ENCODE results near the gene ZNF213. TPM values are rescaled to one million over a fixed set of nuclear protein-coding genes. Genes with fewer than 3 reads are reported as not detected.

The ZNF213 gene
- total and polyA plus RNA-seq, 2 experiments from 2014 or later: 7.5 to 10.1 TPM

DNA sequence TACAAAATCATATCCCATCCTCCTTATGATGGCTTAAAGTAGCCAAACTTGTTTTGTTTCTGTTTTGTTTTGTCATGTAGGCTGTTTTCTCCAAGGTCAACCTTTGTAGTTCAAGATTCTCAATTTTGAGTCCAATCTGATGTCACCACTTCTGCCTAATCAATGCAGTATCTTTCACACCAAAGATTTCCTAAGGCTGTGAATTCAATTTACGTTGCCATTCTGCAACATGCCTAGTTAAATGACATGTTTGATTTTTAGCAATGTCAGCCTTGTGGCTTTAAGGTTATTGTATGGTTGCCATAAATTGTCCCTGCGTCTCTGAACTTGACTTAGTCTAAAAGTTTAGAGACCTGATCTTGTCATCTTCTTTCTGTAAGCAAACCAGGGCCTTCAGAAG is 20.4 kb downstream of the ZNF213 start:
- H3K4me3 ChIP-seq: no peak overlapping the region
- no peak overlapping the region for H3K27ac ChIP-seq
- TF ChIP-seq, protein P1, sequence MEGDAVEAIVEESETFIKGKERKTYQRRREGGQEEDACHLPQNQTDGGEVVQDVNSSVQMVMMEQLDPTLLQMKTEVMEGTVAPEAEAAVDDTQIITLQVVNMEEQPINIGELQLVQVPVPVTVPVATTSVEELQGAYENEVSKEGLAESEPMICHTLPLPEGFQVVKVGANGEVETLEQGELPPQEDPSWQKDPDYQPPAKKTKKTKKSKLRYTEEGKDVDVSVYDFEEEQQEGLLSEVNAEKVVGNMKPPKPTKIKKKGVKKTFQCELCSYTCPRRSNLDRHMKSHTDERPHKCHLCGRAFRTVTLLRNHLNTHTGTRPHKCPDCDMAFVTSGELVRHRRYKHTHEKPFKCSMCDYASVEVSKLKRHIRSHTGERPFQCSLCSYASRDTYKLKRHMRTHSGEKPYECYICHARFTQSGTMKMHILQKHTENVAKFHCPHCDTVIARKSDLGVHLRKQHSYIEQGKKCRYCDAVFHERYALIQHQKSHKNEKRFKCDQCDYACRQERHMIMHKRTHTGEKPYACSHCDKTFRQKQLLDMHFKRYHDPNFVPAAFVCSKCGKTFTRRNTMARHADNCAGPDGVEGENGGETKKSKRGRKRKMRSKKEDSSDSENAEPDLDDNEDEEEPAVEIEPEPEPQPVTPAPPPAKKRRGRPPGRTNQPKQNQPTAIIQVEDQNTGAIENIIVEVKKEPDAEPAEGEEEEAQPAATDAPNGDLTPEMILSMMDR (IDR thresholded peaks at IDR 0.05; ENCODE audit: low read depth, low read length): no peak
- peaks cover 28% of the 10 kb centered on the region for H3K27me3 ChIP-seq
- H3K4me1 ChIP-seq (ENCODE audit: low read depth): no peaks in the 10 kb centered on the region
- DNase-seq (ENCODE audit: low read depth in 1 of 2, low spot score in 1 of 2): no peak
- no peaks in the 10 kb centered on the region for H3K36me3 ChIP-seq
- H3K9me3 ChIP-seq (ENCODE audit: low read depth): no peaks in the 10 kb centered on the region

DNA sequence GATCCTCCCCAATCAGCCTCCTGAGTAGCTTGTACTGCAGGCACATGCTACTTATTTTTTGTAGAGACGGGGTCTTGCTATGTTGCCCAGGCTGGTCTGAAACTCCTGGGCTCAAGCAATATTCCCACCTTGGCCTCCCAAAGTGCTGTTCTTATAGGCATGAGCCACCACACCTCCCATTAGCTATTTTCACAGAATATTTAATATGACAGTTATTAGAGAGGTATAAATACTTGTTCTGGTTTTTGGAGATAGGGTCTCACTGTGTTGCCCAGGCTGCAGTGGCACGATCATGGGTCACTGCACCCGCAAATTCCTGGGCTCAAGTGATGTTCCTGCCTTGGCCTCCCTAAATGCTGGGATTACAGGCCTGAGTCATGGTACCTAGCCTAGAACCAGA is 21.1 kb downstream of the ZNF213 start:
- H3K9me3 ChIP-seq (ENCODE audit: low read depth): no peaks in the 10 kb centered on the region
- H3K27me3 ChIP-seq: peaks cover 28% of the 10 kb centered on the region
- H3K27ac ChIP-seq: no peak overlapping the region
- H3K4me1 ChIP-seq (ENCODE audit: low read depth): no peaks in the 10 kb centered on the region
- no peak overlapping the region for H3K4me3 ChIP-seq
- no peak for DNase-seq (ENCODE audit: low read depth in 1 of 2, low spot score in 1 of 2)
- H3K36me3 ChIP-seq: no peaks in the 10 kb centered on the region
- TF ChIP-seq, protein P1 (IDR thresholded peaks at IDR 0.05; ENCODE audit: low read depth, low read length): no peak

DNA sequence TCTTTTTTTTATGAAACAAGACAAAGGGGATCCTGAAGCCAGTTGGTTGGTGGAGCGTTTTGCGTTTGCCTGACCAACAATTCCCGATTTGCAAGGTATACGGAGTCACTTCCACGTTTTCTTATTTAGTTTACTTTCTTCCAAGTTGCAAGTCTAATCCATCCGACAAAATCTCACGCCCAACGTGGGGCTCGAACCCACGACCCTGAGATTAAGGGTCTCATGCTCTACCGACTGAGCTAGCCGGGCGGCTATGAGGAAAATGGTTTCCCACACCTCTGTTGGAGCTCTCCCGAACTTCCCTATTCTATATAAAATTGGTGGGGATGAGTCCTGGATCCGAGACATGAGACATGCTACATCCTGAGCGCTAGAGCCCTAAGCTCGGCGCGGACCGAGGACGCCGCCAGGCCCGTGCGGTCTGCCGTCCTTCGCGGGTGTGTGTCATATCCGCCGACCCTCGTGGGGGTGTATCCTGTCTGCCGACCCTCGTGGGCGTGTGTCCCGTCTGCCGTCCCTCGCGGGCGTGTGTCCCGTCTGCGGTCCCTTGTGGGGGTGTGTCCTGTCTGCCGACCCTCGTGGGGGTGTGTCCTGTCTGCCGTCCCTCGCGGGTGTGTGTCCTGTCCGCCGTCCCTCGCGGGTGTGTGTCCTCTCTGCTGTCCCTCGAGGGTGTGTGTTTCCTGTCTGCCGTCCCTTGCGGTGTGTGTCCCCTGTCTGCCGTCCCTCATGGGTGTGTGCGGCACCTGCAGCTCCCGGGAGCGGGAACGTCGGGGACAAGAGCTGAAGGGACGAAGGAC is 22.6 kb downstream of the ZNF213 start:
- peak in 1 of 2 donors; percentile 93 for DNase-seq (ENCODE audit: low read depth in 1 of 2, low spot score in 1 of 2)
- Histone ChIP-seq H3K36me3 (no peaks in the 10 kb centered on the region), H3K4me1 (ENCODE audit: low read depth) (no peaks in the 10 kb centered on the region), H3K9me3 (ENCODE audit: low read depth) (no peaks in the 10 kb centered on the region), H3K27ac (no peak overlapping the region), H3K4me3 (peak overlapping the region; percentile 45), H3K27me3 (peaks cover 28% of the 10 kb centered on the region)
- TF ChIP-seq, protein P1 (IDR thresholded peaks at IDR 0.05; ENCODE audit: low read depth, low read length): no peak

DNA sequence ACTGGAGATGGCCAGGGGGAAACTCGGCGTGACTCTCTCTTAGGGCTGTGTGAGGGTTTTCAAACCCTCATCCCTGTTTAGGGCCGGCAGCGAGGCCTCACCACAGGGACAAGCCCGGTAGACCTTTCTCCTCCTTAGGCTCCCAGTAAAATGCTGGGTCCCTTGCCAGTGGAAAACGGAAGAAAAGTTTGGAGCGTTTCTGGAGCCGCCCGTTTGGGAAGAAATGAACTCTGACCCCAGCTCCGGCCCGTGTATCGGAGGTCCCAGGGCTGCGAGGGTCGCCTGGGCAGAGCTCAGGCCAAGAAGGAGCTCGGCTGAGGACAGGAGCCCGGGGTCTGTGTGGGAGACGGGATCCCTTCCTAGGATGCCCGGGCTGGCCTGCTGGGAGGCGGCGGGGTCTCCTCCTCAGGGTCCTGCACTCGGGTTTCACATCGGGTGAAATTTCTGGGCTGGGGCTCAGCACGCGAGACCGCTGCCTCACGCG is 23.2 kb downstream of the ZNF213 start:
- DNase-seq (ENCODE audit: low read depth in 1 of 2, low spot score in 1 of 2): peak; percentile 24 to 25
- no peaks in the 10 kb centered on the region for H3K9me3 ChIP-seq (ENCODE audit: low read depth)
- H3K36me3 ChIP-seq: no peaks in the 10 kb centered on the region
- peaks cover 28% of the 10 kb centered on the region for H3K27me3 ChIP-seq
- H3K4me1 ChIP-seq (ENCODE audit: low read depth): no peaks in the 10 kb centered on the region
- H3K27ac ChIP-seq: no peak overlapping the region
- TF ChIP-seq, protein P1 (IDR thresholded peaks at IDR 0.05; ENCODE audit: low read depth, low read length): no peak
- peak overlapping the region; percentile 45 for H3K4me3 ChIP-seq

DNA sequence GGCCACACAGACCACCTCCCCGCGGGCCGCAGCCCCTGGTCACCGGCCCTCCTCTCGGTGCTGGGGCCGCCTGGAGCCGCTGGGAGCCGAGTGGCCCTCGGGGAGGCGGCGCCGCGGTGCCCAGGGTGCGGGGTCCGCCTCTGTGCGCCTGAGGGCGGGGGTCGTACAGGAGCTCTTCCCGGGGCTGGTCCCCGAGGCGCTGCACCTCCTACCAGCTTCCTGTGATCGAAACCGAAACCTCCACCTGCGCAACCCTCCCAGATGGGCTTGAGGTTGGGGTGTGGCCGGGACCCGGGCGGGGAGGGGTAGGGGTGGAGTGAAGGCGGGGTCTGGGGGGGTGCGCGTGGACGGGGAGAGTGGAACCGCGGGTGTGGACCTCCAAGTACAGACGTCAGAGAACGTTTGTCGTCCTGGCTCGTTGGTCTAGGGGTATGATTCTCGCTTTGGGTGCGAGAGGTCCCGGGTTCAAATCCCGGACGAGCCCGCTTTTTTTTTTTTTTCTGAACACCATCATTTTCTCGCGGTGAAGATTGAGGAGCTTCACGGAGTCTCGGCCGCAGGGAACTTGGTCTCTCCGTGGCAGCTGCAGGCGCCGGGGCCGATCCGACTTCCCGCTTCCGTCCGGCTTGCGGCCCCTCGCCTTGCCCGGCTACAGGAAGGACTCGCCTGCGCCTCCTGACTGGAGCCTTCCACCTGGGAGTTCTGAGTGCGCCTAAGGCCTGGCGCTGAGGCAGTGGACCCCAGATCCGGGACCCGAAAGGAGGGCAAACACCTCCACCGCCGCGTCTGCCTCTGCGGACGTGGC is 23.9 kb downstream of the ZNF213 start:
- Histone ChIP-seq H3K4me3 (peak overlapping the region; percentile 45), H3K36me3 (no peaks in the 10 kb centered on the region), H3K27me3 (peaks cover 28% of the 10 kb centered on the region), H3K27ac (no peak overlapping the region), H3K9me3 (ENCODE audit: low read depth) (no peaks in the 10 kb centered on the region), H3K4me1 (ENCODE audit: low read depth) (no peaks in the 10 kb centered on the region)
- TF ChIP-seq, protein P1 (IDR thresholded peaks at IDR 0.05; ENCODE audit: low read depth, low read length): no peak
- peak; percentile 54 to 86 for DNase-seq (ENCODE audit: low read depth in 1 of 2, low spot score in 1 of 2)
